Prostate gland (tissue), 2 donors: ENCODE results near the gene PSRC1. TPM values are rescaled to one million over a fixed set of nuclear protein-coding genes. Genes with fewer than 3 reads are reported as not detected.
A peak's percentile ranks its signal among the peaks of the same experiment; 100 is the strongest.

Experiments
- DNase-seq: peaks from one replicate; pipeline ENCODE4 v3.0.0-alpha.2; 2019; ENCODE audit warnings: low spot score
- H3K27ac ChIP-seq, 2 donors: fragments of 200-600 bp; sonication (generic); 2 replicates each; pipeline ENCODE4 v1.5.1; 2017 to 2019
- H3K27me3 ChIP-seq: fragments of 200-600 bp; sonication (generic); replicated peaks from 2 replicates; pipeline ENCODE4 v1.5.1; 2019; ENCODE audit not compliant: insufficient read depth
- H3K36me3 ChIP-seq, 2 donors: fragments of 200-600 bp; sonication (generic); 1 replicate in 1 of 2; 2 replicates in 1 of 2; pipeline versions ENCODE4 v1.5.1 to v1.8.1; 2017 to 2019
- H3K4me1 ChIP-seq: fragments of 200-600 bp; sonication (generic); replicated peaks from 2 replicates; pipeline ENCODE4 v1.5.1; 2019
- H3K4me3 ChIP-seq, 2 donors: fragments of 200-600 bp; sonication (generic); 2 replicates each; pipeline ENCODE4 v1.5.1; 2017 to 2019
- H3K9me3 ChIP-seq: fragments of 200-600 bp; sonication (generic); 2 replicates; pipeline ENCODE4 v1.5.1; 2017
- CTCF ChIP-seq, 4 experiments: fragments of 200-600 bp in 2 of 4; fragments of 450-650 bp in 2 of 4; sonication (generic) in 2 of 4; IDR thresholded peaks; 1 replicate in 3 of 4; 2 replicates in 1 of 4; pipeline ENCODE4 v1.5.1; 2016 to 2019; ENCODE audit warnings: antibody characterized with exemption in 4 of 4, mild to moderate bottlenecking in 2 of 4, moderate library complexity in 2 of 4
- POLR2A ChIP-seq: fragments of 450-650 bp; IDR thresholded peaks from one replicate; pipeline ENCODE4 v1.6.1; 2016; ENCODE audit warnings: antibody characterized with exemption, mild to moderate bottlenecking
- POLR2AphosphoS5 ChIP-seq: sonication (generic); formaldehyde crosslinking; IDR thresholded peaks from one replicate; pipeline ENCODE4 v1.6.1; 2017; ENCODE audit warnings: antibody characterized with exemption
- WGBS: methylation state at CpG from one replicate; pipeline ENCODE4 v1.1.5; 2018; 5-methylcytosine and 5-hydroxymethylcytosine counted together
- intact Hi-C: fragments of 100-400 bp; cut with DNase I; formaldehyde crosslinking; loops from one replicate; pipeline ENCODE4 v1.14.2; 2022
- total RNA-seq, 2 donors: library from RNA; depleted of rRNA; stranded (reverse); fragments of >200 nt; gene quantifications; one replicate each; pipeline ENCODE4 v1.1.0, GENCODE V29; 2016

The PSRC1 gene
- total RNA-seq, 2 donors from 2014 or later: 9.1 to 40.0 TPM

- Histone ChIP-seq H3K4me1 (no peaks in the 10 kb centered on the region), H3K9me3 (no peaks in the 10 kb centered on the region), H3K27me3 (no peaks in the 10 kb centered on the region), H3K27ac (peak overlapping the region in 1 of 2 donors; percentile 78), H3K36me3 (no peaks in the 10 kb centered on the region), H3K4me3 (no peak overlapping the region)
- 36% methylated on average over 15 of the region's 15 CpGs for WGBS
- no peak for DNase-seq
- TF ChIP-seq POLR2AphosphoS5 (no peak), CTCF (IDR thresholded peaks at IDR 0.05) (peak in 1 of 4 experiments; percentile 10), POLR2A (no peak)
- intact Hi-C loops: no loop called here
Measured at GRCh38 chr1:109255097-109255651, 27.8 kb downstream of the PSRC1 start.

GRCh38 chr1:109254621-109255096 is 28.3 kb downstream of the PSRC1 start:
- H3K27me3 ChIP-seq: no peaks in the 10 kb centered on the region
- peak overlapping the region in 1 of 2 donors; percentile 78 for H3K27ac ChIP-seq
- no peak overlapping the region for H3K4me3 ChIP-seq
- no peak for DNase-seq
- intact Hi-C loops: no loop called here
- H3K36me3 ChIP-seq: no peaks in the 10 kb centered on the region
- no peaks in the 10 kb centered on the region for H3K4me1 ChIP-seq
- no peaks in the 10 kb centered on the region for H3K9me3 ChIP-seq
- TF ChIP-seq POLR2AphosphoS5 (no peak), CTCF (IDR thresholded peaks at IDR 0.05) (no peak), POLR2A (no peak)
- WGBS: 52% methylated on average over 7 of the region's 7 CpGs

GRCh38 chr1:109253803-109254620 is 28.9 kb downstream of the PSRC1 start:
- Histone ChIP-seq H3K9me3 (no peaks in the 10 kb centered on the region), H3K4me1 (no peaks in the 10 kb centered on the region), H3K27me3 (no peaks in the 10 kb centered on the region), H3K27ac (peak overlapping the region; percentile 60 to 78), H3K36me3 (no peaks in the 10 kb centered on the region), H3K4me3 (no peak overlapping the region)
- no peak for DNase-seq
- intact Hi-C loops: no loop called here
- WGBS: 17% methylated on average over 9 of the region's 9 CpGs
- no peak for TF ChIP-seq CTCF (IDR thresholded peaks at IDR 0.05)
- no peak for TF ChIP-seq POLR2AphosphoS5
- TF ChIP-seq POLR2A: no peak

- 67% methylated on average over 33 of the region's 33 CpGs for WGBS
- intact Hi-C loops: no loop called here
- H3K27me3 ChIP-seq: no peaks in the 10 kb centered on the region
- H3K4me3 ChIP-seq: no peak overlapping the region
- TF ChIP-seq POLR2AphosphoS5 (peak; percentile 64), CTCF (IDR thresholded peaks at IDR 0.05) (peak in 1 of 4 experiments; percentile 38), POLR2A (peak; percentile 53)
- no peaks in the 10 kb centered on the region for H3K9me3 ChIP-seq
- H3K27ac ChIP-seq: peak overlapping the region; percentile 60 to 78
- no peaks in the 10 kb centered on the region for H3K4me1 ChIP-seq
- no peaks in the 10 kb centered on the region for H3K36me3 ChIP-seq
- peak; percentile 78 for DNase-seq
Measured at GRCh38 chr1:109252893-109253802, 29.8 kb downstream of the PSRC1 start.
